HepG2 (cell line): ENCODE results near the gene POLR3H. TPM values are rescaled to one million over a fixed set of nuclear protein-coding genes. Genes with fewer than 3 reads are reported as not detected.

Source experiments
- ATAC-seq: fragments of 200-7000 bp; cut with Tn5 transposase; 3 replicates; pipeline ENCODE4 v1.9.1; 2020; ENCODE audit warnings: mild to moderate bottlenecking, moderate library complexity
- BruUV-seq: library from RNA; stranded (reverse); fragments of 400-500 nt; replicated peaks from 2 replicates; lab custom pipeline; 2021; lab: Mats Ljungman, UMichigan
- CTCF ChIA-PET: fragments of 300-600 bp; formaldehyde crosslinking; extraction: SDS; loops from one replicate; lab custom pipeline; 2021; ENCODE audit warnings: low total read pairs, inconsistent platforms, low intra/inter-chr PET ratio; lab: Yijun Ruan, JAX
- POLR2A ChIA-PET: fragments of 350-600 bp; sonication (Branson Sonifier 250); formaldehyde crosslinking; loops from one replicate; lab custom pipeline; 2020; ENCODE audit warnings: antibody characterized with exemption, inconsistent platforms; lab: Yijun Ruan, JAX
- DNase-seq: peaks from one replicate; pipeline ENCODE4 v3.0.0-alpha.2; 2015; ENCODE audit warnings: low spot score
- FAIRE-seq: peaks from 3 replicates; lab custom pipeline; 2011; peaks lifted over from hg19 to GRCh38; lab: Jason Lieb, UNC
- H2AFZ ChIP-seq: one replicate; pipeline ENCODE4 v1.6.1; 2011; ENCODE audit warnings: low read length, inconsistent platforms
- H3K27ac ChIP-seq: fragments of 300-600 bp; 3 replicates; pipeline ENCODE4 v1.8.0; 2011; ENCODE audit warnings: mixed run types, mild to moderate bottlenecking, mixed read lengths, low read length, inconsistent platforms; ENCODE audit not compliant: insufficient read depth; ENCODE audit errors: extremely low read length
- H3K27me3 ChIP-seq, 2 experiments: fragments of 200-600 bp in 1 of 2; 2 replicates in 1 of 2; 3 replicates in 1 of 2; pipeline versions ENCODE4 v1.6.0 to v1.8.0; 2011; ENCODE audit warnings: low read length in 2 of 2, mild to moderate bottlenecking in 2 of 2, moderate library complexity in 2 of 2, inconsistent platforms in 1 of 2; ENCODE audit not compliant: insufficient read depth in 2 of 2, control insufficient read depth in 1 of 2
- H3K36me3 ChIP-seq, 2 experiments: fragments of 200-600 bp in 1 of 2; replicated peaks in 1 of 2; 2 replicates in 1 of 2; 3 replicates in 1 of 2; pipeline versions ENCODE4 v1.5.1 to v1.8.0; 2011; ENCODE audit warnings: low read length in 2 of 2, inconsistent platforms in 1 of 2; ENCODE audit not compliant: insufficient read depth in 2 of 2, control insufficient read depth in 1 of 2
- H3K4me1 ChIP-seq: 2 replicates; pipeline ENCODE4 v1.5.1; 2012; ENCODE audit warnings: low read length, inconsistent platforms; ENCODE audit not compliant: insufficient read depth
- H3K4me2 ChIP-seq: 2 replicates; pipeline ENCODE4 v1.6.0; 2011; ENCODE audit warnings: low read depth, low read length, inconsistent platforms
- H3K4me3 ChIP-seq, 3 experiments: fragments of 200-600 bp in 1 of 3; sonication (generic), shearing (Covaris generic) in 1 of 3; replicated peaks in 1 of 3; 2 replicates each; pipeline ENCODE4 v1.5.1; 2011 to 2016; ENCODE audit warnings: low read length in 3 of 3, inconsistent platforms in 2 of 3, low read depth in 2 of 3, mild to moderate bottlenecking in 2 of 3, control low read depth in 1 of 3, mixed read lengths in 1 of 3; ENCODE audit not compliant: insufficient read depth in 1 of 3
- H3K79me2 ChIP-seq: one replicate; pipeline ENCODE4 v1.6.1; 2011; ENCODE audit warnings: low read length, inconsistent platforms; ENCODE audit not compliant: insufficient read depth
- H3K9ac ChIP-seq: 2 replicates; pipeline ENCODE4 v1.6.0; 2011; ENCODE audit warnings: mild to moderate bottlenecking, low read depth, low read length, inconsistent platforms; ENCODE audit not compliant: insufficient read depth
- H3K9me3 ChIP-seq: 2 replicates; pipeline ENCODE4 v1.5.1; 2012; ENCODE audit warnings: mild to moderate bottlenecking, low read length
- H4K20me1 ChIP-seq: 2 replicates; pipeline ENCODE4 v1.6.0; 2011; ENCODE audit warnings: inconsistent platforms, mild to moderate bottlenecking, low read length, moderate library complexity; ENCODE audit not compliant: insufficient read depth
- FOXM1 ChIP-seq: sonication (generic); formaldehyde crosslinking; IDR thresholded peaks from 2 replicates; pipeline ENCODE4 v1.5.0; 2020; ENCODE audit warnings: missing genetic modification reagents
- MTF1 ChIP-seq: sonication (generic); formaldehyde crosslinking; IDR thresholded peaks from 2 replicates; pipeline ENCODE4 v1.5.0; 2020; ENCODE audit warnings: missing genetic modification reagents
- PAF1 ChIP-seq: IDR thresholded peaks from 2 replicates; pipeline ENCODE4 v1.6.1; 2016; ENCODE audit warnings: missing genetic modification reagents, missing compliant biosample characterization
- RFX3 ChIP-seq: IDR thresholded peaks from 2 replicates; pipeline ENCODE4 v1.6.1; 2016; ENCODE audit warnings: missing biosample characterization, missing genetic modification reagents
- RFXAP ChIP-seq: sonication (generic); formaldehyde crosslinking; IDR thresholded peaks from 2 replicates; pipeline ENCODE4 v1.4.0; 2020; ENCODE audit warnings: missing genetic modification reagents, borderline replicate concordance
- SOX5 ChIP-seq: IDR thresholded peaks from 2 replicates; pipeline ENCODE4 v1.6.1; 2016; ENCODE audit warnings: borderline replicate concordance
- ZBTB20 ChIP-seq: sonication (generic); formaldehyde crosslinking; IDR thresholded peaks from 2 replicates; pipeline ENCODE4 v1.8.1; 2023; ENCODE audit warnings: missing genetic modification reagents, low read depth, mild to moderate bottlenecking, borderline replicate concordance
- ZKSCAN8 ChIP-seq: IDR thresholded peaks from 2 replicates; pipeline ENCODE4 v1.6.1; 2016; ENCODE audit warnings: borderline replicate concordance, missing genetic modification reagents, missing compliant biosample characterization
- ZNF484 ChIP-seq: sonication (generic); formaldehyde crosslinking; IDR thresholded peaks from 2 replicates; pipeline ENCODE4 v1.5.1; 2020; ENCODE audit warnings: mild to moderate bottlenecking, low read depth, missing genetic modification reagents, borderline replicate concordance
- ZNF549 ChIP-seq: sonication (generic); formaldehyde crosslinking; IDR thresholded peaks from 2 replicates; pipeline ENCODE4 v1.5.0; 2020; ENCODE audit warnings: missing genetic modification reagents
- ZNF720 ChIP-seq: sonication (generic); formaldehyde crosslinking; IDR thresholded peaks from 2 replicates; pipeline ENCODE4 v1.4.0; 2020; ENCODE audit warnings: missing genetic modification reagents
- ZNF777 ChIP-seq: sonication (generic); formaldehyde crosslinking; IDR thresholded peaks from 2 replicates; pipeline ENCODE4 v1.4.0; 2020; ENCODE audit warnings: missing genetic modification reagents
- ZNF850 ChIP-seq: sonication (generic); formaldehyde crosslinking; conservative IDR thresholded peaks from 2 replicates; pipeline ENCODE4 v1.9.0; 2021; ENCODE audit warnings: mild to moderate bottlenecking, missing genetic modification reagents
- WGBS: methylation state at CpG from one replicate; pipeline ENCODE4 v1.1.6; 2017; ENCODE audit warnings: low lambda C conversion rate; 5-methylcytosine and 5-hydroxymethylcytosine counted together
- in situ Hi-C: cut with HindIII; loops from 2 replicates; pipeline ENCODE4 v1.10.0; 2017; ENCODE audit warnings: low pct_unique_long_range_greater_than_20kb; ENCODE audit not compliant: extremely low pct_ligation_motif_present
- intact Hi-C: fragments of 100-400 bp; cut with micrococcal nuclease; formaldehyde crosslinking; loops from one replicate; pipeline ENCODE4 v1.10.0; 2022; ENCODE audit not compliant: unreplicated experiment
- polyA plus RNA-seq, 8 experiments: library from polyadenylated mRNA; depleted of rRNA in 3 of 8; stranded (reverse) in 7 of 8; unstranded in 1 of 8; fragments of >200 nt; fragmentation: Illumina TruSeq in 4 of 8; extraction: Trizol in 4 of 8; gene quantifications; 2 replicates each; pipeline versions ENCODE4 v1.2.1 to v1.2.3, GENCODE V29; 2011 to 2016; ENCODE audit warnings: low read depth in 4 of 8, missing spikeins in 1 of 8, mixed read lengths in 1 of 8; ENCODE audit not compliant: insufficient read depth in 1 of 8
- total RNA-seq, 5 experiments: library from RNA; depleted of rRNA; stranded (reverse); fragments of >200 nt; fragmentation: Illumina TruSeq; extraction: Trizol; gene quantifications; 2 replicates each; pipeline ENCODE4 v1.2.3, GENCODE V29; 2016; ENCODE audit warnings: low read depth in 1 of 5
- TF ChIP-seq, protein P1 (sequence below): sonication (generic); formaldehyde crosslinking; IDR thresholded peaks from 2 replicates; pipeline ENCODE4 v1.4.0; 2020; ENCODE audit warnings: missing genetic modification reagents, borderline replicate concordance
- TF ChIP-seq, protein P2 (sequence below): sonication (generic); formaldehyde crosslinking; IDR thresholded peaks from 2 replicates; pipeline ENCODE4 v1.5.0; 2020; ENCODE audit warnings: missing genetic modification reagents
- TF ChIP-seq, protein P3 (sequence below): sonication (generic); formaldehyde crosslinking; IDR thresholded peaks from 2 replicates; pipeline ENCODE4 v1.5.1; 2020; ENCODE audit warnings: missing genetic modification reagents, mild to moderate bottlenecking, borderline replicate concordance

POLR3H gene
- total and polyA plus RNA-seq, 2 of the 13 experiments (the other 11 are each of a cell fraction or from before 2014, with no cell fraction given) = 10.3 to 28.6 TPM

DNA sequence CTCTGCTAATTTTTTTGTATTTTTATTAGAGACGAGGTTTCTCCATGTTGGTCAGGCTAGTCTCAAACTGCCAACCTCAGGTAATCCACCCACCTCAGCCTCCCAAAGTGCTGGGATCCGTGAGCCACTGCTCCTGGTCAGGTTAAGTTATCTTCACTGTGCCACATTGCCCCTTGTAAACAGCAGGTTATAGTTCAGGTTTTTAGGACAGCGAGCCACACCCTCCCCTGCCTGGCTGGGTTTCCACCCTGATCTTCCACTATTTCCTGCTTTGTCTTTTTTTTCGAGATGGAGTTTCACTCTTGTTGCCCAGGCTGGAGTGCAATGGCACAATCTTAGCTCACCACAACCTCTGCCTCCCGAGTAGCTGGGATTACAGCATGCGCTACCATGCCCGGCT, 59.2 kb downstream of the POLR3H start (continued):
- TF ChIP-seq, protein P1, sequence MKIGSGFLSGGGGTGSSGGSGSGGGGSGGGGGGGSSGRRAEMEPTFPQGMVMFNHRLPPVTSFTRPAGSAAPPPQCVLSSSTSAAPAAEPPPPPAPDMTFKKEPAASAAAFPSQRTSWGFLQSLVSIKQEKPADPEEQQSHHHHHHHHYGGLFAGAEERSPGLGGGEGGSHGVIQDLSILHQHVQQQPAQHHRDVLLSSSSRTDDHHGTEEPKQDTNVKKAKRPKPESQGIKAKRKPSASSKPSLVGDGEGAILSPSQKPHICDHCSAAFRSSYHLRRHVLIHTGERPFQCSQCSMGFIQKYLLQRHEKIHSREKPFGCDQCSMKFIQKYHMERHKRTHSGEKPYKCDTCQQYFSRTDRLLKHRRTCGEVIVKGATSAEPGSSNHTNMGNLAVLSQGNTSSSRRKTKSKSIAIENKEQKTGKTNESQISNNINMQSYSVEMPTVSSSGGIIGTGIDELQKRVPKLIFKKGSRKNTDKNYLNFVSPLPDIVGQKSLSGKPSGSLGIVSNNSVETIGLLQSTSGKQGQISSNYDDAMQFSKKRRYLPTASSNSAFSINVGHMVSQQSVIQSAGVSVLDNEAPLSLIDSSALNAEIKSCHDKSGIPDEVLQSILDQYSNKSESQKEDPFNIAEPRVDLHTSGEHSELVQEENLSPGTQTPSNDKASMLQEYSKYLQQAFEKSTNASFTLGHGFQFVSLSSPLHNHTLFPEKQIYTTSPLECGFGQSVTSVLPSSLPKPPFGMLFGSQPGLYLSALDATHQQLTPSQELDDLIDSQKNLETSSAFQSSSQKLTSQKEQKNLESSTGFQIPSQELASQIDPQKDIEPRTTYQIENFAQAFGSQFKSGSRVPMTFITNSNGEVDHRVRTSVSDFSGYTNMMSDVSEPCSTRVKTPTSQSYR (CRISPR knock-in tag) = no peak
- TF ChIP-seq ZNF777 (CRISPR knock-in tag) (no peak), ZNF484 (CRISPR knock-in tag) (no peak)

DNA sequence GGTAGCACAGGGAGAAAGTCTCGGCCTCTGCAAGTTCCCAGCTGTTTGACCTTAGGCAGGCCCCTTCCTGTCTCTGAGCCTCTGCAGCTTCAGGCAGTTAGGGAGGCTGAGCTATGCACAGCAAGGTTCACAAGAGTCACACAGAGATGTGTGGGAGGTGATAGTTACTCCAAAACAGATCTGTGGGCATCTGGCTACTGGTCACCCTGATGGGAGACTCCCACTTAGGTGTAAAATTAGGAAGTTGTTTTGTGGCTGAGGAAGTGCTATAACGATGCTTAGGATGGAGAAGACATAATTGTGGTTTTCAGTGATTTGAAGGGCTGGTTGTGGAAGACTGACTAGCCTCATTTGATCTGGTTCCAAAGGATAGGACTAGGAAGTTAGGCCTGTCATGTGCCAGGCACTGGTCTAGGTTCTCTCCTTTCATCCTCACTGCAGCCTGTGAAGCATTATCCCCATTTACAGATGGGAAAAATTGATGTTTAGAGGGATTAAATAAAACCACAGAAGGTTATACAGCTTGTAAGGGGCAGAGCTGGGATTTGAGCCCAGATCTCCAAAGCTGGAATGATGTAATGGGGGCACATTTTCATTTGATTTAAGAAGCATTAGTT, 61.8 kb downstream of the POLR3H start:
- no peak for FAIRE-seq
- Histone ChIP-seq H3K4me3 (no peak overlapping the region), H3K9ac (no peak overlapping the region), H4K20me1 (0 out of 2 replicates have a peak, but pooled peaks cover 10% of the 10 kb centered on the region), H3K27ac (no peak overlapping the region), H3K27me3 (no peaks in the 10 kb centered on the region), H3K9me3 (no peaks in the 10 kb centered on the region), H3K4me2 (no peak overlapping the region), H3K4me1 (peaks cover 11% of the 10 kb centered on the region), H3K36me3 (peaks cover 4 to 11% of the 10 kb centered on the region in 2 experiments; a peak in 4 of 5 replicates), H2AFZ (no peak overlapping the region), H3K79me2 (peaks cover 83% of the 10 kb centered on the region)
- intact Hi-C loops = no loop called here
- 92% methylated on average over 1 of the region's 2 CpGs for WGBS
- ChIA-PET POLR2A (no interaction called here), CTCF (no interaction called here)
- no peak for ATAC-seq
- in situ Hi-C loops = no loop called here
- no TSS peak for BruUV-seq
- DNase-seq = no peak
- TF ChIP-seq ZNF549 (CRISPR knock-in tag) (no peak), PAF1 (CRISPR knock-in tag) (no peak), ZNF850 (CRISPR knock-in tag) (no peak), RFX3 (CRISPR knock-in tag) (no peak), FOXM1 (CRISPR knock-in tag) (no peak), ZBTB20 (CRISPR knock-in tag) (no peak), ZKSCAN8 (CRISPR knock-in tag) (no peak), ZNF720 (CRISPR knock-in tag) (no peak), RFXAP (no peak), MTF1 (CRISPR knock-in tag) (no peak), SOX5 (no peak)
- TF ChIP-seq, protein P2, sequence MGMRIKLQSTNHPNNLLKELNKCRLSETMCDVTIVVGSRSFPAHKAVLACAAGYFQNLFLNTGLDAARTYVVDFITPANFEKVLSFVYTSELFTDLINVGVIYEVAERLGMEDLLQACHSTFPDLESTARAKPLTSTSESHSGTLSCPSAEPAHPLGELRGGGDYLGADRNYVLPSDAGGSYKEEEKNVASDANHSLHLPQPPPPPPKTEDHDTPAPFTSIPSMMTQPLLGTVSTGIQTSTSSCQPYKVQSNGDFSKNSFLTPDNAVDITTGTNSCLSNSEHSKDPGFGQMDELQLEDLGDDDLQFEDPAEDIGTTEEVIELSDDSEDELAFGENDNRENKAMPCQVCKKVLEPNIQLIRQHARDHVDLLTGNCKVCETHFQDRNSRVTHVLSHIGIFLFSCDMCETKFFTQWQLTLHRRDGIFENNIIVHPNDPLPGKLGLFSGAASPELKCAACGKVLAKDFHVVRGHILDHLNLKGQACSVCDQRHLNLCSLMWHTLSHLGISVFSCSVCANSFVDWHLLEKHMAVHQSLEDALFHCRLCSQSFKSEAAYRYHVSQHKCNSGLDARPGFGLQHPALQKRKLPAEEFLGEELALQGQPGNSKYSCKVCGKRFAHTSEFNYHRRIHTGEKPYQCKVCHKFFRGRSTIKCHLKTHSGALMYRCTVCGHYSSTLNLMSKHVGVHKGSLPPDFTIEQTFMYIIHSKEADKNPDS (CRISPR knock-in tag) = no peak
- TF ChIP-seq, protein P3, sequence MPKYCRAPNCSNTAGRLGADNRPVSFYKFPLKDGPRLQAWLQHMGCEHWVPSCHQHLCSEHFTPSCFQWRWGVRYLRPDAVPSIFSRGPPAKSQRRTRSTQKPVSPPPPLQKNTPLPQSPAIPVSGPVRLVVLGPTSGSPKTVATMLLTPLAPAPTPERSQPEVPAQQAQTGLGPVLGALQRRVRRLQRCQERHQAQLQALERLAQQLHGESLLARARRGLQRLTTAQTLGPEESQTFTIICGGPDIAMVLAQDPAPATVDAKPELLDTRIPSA (CRISPR knock-in tag) = no peak
